ENCODE data around the gene GGNBP2.
"Not testable (repeated sequence)": the region's sequence is repeated elsewhere in the genome, so short reads cannot be mapped to it uniquely, and the experiment has no call there.

The GGNBP2 gene

GRCh38 chr17:36601303-36602029 is 56.7 kb downstream of the GGNBP2 start, which contains the start of gene MRM1:
TSS of gene MRM1 (plus strand) at chr17:36601583. CDS start at chr17:36601811, 228 bp downstream.
- no peak for TF ChIP-seq CTCF (IDR thresholded peaks at IDR 0.05; ENCODE audit: unreplicated experiment in 3 of 3)
- Mint-ChIP-seq H3K36me3 (ENCODE audit: low read depth) (no peaks in the 10 kb centered on the region), H3K27me3 (ENCODE audit: low read depth) (no peaks in the 10 kb centered on the region), H3K4me3 (peak within 1 kb of the TSS; percentile 91 to 94 (median 93)), H3K9me3 (no peaks in the 10 kb centered on the region), H3K4me1 (peaks cover 21% of the 10 kb centered on the region), H3K27ac (peak within 1 kb of the TSS; percentile 75 to 93 (median 81))

GRCh38 chr17:36602030-36602748 is 57.5 kb downstream of the GGNBP2 start:
- Mint-ChIP-seq H3K27me3 (ENCODE audit: low read depth) (no peaks in the 10 kb centered on the region), H3K4me3 (peak overlapping the region; percentile 91 to 94 (median 93)), H3K4me1 (peaks cover 21% of the 10 kb centered on the region), H3K36me3 (ENCODE audit: low read depth) (no peaks in the 10 kb centered on the region), H3K9me3 (no peaks in the 10 kb centered on the region), H3K27ac (no peak overlapping the region)
- no peak for TF ChIP-seq CTCF (IDR thresholded peaks at IDR 0.05; ENCODE audit: unreplicated experiment in 3 of 3)

- Mint-ChIP-seq H3K27ac (no peak overlapping the region), H3K4me3 (peak overlapping the region; percentile 91 to 94 (median 93)), H3K4me1 (peaks cover 21% of the 10 kb centered on the region), H3K9me3 (no peaks in the 10 kb centered on the region), H3K36me3 (ENCODE audit: low read depth) (no peaks in the 10 kb centered on the region), H3K27me3 (ENCODE audit: low read depth) (peaks cover 3% of the 10 kb centered on the region)
- peak; percentile 76 to 85 (median 85) for TF ChIP-seq CTCF (IDR thresholded peaks at IDR 0.05; ENCODE audit: unreplicated experiment in 3 of 3)
Observed at GRCh38 chr17:36602924-36603384, 58.2 kb downstream of the GGNBP2 start.

- H3K4me3 Mint-ChIP-seq = peak overlapping the region in 1 of 3 experiments; percentile 5
- H3K36me3 Mint-ChIP-seq (ENCODE audit: low read depth); H3K9me3 Mint-ChIP-seq; H3K27ac Mint-ChIP-seq: not testable (repeated sequence)
- H3K27me3 Mint-ChIP-seq (ENCODE audit: low read depth) = peaks cover 11% of the 10 kb centered on the region
- peaks cover 21% of the 10 kb centered on the region for H3K4me1 Mint-ChIP-seq
Observed at GRCh38 chr17:36605028-36605427, 60.3 kb downstream of the GGNBP2 start.

- no peak for TF ChIP-seq CTCF (IDR thresholded peaks at IDR 0.05; ENCODE audit: unreplicated experiment in 3 of 3)
- Mint-ChIP-seq H3K9me3 (no peaks in the 10 kb centered on the region), H3K27me3 (ENCODE audit: low read depth) (peaks cover 13% of the 10 kb centered on the region), H3K36me3 (ENCODE audit: low read depth) (no peaks in the 10 kb centered on the region), H3K27ac (no peak overlapping the region), H3K4me1 (peaks cover 5% of the 10 kb centered on the region), H3K4me3 (no peak overlapping the region)
Observed at GRCh38 chr17:36608280-36608679, 63.6 kb downstream of the GGNBP2 start.

- Mint-ChIP-seq H3K27ac (no peak overlapping the region), H3K4me1 (peaks cover 9% of the 10 kb centered on the region), H3K4me3 (no peak overlapping the region), H3K9me3 (no peaks in the 10 kb centered on the region), H3K27me3 (ENCODE audit: low read depth) (peaks cover 19% of the 10 kb centered on the region), H3K36me3 (ENCODE audit: low read depth) (no peaks in the 10 kb centered on the region)
- peak; percentile 60 to 63 (median 61) for TF ChIP-seq CTCF (IDR thresholded peaks at IDR 0.05; ENCODE audit: unreplicated experiment in 3 of 3)
Observed at GRCh38 chr17:36608794-36609497, 64.2 kb downstream of the GGNBP2 start.

Data from nephron (organoid).